Hematopoietic multipotent progenitor cell (in vitro differentiated cells): ENCODE measurements around the gene MYO7B. TPM values are rescaled to one million over a fixed set of nuclear protein-coding genes. Genes with fewer than 3 reads are reported as not detected.

Experiments used
- DNase-seq, 3 donors: peaks; one replicate each; pipeline ENCODE4 v3.0.0-alpha.2; 2011 to 2015; ENCODE audit warnings: low read depth in 2 of 3, low spot score in 2 of 3
- total RNA-seq: library from RNA; depleted of rRNA; stranded (reverse); fragments of >200 nt; gene quantifications from one replicate; pipeline ENCODE4 v1.2.3, GENCODE V29; 2012

Gene MYO7B
- total RNA-seq, 1 donor, result 1.9 TPM

- DNase-seq, result no peak
Measured at GRCh38 chr2:127584047-127584446, 48.6 kb downstream of the MYO7B start.

- no peak for DNase-seq
Measured at GRCh38 chr2:127584516-127585033, 49.1 kb downstream of the MYO7B start.

DNA sequence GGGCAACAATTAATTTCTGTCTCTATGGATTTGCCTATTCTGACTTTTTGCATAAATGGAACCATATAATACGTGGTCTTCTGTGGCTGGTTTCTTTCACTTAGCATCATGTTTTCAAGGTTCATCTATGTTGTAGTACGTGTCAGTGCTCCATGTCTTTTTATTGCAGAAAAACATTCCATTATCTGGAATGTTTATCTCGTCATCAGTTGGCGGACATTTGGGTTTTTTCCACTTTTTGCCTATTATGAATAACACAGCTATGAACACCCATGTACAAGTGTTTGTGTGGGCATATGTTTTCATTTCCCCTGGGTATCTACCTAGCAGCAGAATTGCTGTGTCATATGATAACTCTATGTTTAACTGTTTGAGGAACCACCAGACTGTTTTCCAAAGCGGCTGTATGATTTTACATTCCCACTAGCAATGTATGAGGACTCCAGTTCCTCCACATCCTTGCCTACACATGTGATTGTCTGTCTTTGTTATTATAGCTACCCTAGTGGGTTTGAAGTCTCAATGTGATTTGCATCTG, 49.9 kb downstream of the MYO7B start:
- DNase-seq, result no peak

GRCh38 chr2:127586136-127586535, 50.7 kb downstream of the MYO7B start:
- no peak for DNase-seq

DNA sequence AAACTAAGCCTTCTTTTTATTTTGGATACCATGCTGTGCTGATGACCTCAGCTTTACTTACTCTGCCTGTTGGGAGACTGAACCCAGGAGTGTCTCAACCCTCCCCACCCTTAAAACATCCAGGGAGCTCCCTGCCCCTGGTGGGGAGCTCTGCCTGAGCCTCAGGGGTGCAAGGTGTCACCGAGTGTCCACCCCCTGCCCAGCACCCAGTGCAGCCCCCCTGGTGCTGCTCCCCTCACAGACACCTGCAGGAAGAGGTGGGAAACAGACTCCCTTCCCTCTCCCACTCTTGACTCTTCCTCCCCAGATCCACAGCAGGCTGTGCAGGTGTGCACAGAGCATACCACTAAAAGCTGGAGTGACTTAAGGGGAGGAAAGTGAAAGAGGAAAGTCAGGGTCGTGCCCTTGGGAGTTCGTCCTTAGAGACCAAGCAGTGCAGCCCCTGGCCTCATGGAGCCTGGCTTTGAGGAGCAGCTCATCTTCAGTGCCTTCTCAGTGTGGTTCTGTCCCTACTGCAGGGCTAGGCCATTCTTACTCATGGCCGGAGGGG, 51.3 kb downstream of the MYO7B start:
- DNase-seq, result no peak

DNA sequence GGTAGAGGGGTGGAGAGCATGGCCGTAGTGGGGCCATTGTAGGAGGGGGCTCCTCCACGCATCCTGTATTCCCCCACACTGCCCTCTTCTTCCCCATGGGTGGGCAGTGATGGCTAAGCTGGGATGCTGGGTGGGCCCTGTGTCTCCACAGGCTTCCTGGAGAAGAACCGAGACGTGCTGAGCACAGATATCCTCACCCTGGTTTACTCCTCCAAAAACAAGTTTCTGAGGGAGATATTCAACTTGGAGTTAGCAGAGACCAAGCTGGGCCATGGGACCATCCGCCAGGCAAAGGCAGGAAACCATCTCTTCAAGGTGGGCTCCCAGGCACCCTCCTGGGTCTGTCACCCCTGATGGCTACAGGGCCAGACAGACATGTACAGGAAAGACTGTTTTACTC, 52.8 kb downstream of the MYO7B start:
- no peak for DNase-seq

DNA sequence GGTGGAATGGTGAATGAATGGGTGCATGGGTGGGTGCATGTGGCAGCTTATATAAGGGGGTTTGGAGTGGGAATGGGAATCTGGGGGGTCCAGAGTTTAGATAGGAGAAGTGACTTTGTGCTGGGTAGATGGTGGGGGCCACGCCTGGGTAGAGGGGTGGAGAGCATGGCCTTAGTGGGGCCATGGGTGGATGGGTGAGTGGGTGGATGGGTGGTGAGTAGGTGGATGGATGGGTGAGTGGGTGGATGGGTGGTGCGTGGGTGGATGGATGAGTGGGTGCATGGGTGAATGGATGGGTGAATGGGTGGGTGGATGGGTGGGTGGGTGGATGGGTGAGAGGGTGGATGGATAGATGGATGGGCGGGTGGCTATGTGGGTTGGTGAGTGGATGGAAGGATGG, 53.9 kb downstream of the MYO7B start:
- DNase-seq, result no peak

- DNase-seq, result no peak
Measured at GRCh38 chr2:127589841-127590240, 54.4 kb downstream of the MYO7B start.

GRCh38 chr2:127590386-127591190, 55.1 kb downstream of the MYO7B start:
- no peak for DNase-seq

DNA sequence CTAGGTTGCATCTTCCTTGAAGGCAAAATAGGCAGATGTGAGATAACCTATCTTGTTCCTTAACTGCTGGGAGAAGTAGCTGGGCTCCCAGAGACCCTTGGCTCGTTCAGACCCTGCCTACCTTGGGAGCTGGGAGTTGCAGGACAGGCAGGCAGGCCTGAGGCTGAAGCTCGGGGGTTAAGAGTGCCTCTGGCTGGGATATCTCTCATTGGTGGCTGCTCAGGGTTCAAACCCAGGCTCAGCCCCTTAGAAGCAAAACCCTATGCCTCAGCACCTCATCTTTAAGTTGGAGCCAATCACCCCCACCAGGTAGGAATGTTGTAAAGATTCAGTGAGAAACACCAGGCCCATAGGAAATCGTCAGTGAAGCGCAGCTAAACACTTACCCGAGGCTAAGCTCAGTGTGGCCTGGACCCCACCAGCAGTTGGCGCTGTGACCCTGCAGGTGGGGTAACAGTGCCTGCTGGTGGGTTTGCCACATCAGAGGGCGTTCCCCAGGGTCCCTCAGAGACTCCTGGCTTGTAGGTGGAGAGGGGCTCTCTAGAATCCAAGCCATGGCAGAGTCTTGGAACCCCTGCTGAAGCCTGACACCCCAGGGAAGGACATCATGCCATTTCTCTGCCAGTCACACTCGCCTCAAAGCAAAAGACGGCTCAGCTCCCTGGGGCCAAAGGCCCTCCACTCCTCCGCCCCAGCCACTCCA, 55.9 kb downstream of the MYO7B start:
- peak; percentile 42 to 87 (median 72) for DNase-seq

DNA sequence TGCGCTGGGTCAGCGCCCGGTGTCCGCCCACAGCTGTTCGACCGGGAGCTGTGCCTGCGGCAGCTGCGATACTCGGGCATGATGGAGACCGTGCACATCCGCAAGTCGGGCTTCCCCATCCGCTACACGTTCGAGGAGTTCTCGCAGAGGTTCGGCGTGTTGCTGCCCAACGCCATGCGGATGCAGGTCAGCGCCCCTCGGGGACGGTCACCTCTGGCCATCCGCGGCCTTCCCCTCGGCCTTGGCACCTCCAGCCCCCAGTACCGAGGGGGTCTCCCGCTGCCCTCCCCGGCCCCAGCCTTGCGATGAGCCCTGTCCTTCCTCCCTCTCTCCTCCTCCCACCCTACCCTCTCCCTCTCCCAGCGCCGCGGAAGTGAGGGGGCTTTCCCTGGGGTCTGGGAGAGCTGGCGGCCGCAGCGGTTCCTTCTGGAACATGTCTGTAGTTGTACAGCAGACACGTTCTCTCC, 57.3 kb downstream of the MYO7B start:
- DNase-seq, result no peak

GRCh38 chr2:127593228-127594115, 58.0 kb downstream of the MYO7B start:
- DNase-seq, result no peak

DNA sequence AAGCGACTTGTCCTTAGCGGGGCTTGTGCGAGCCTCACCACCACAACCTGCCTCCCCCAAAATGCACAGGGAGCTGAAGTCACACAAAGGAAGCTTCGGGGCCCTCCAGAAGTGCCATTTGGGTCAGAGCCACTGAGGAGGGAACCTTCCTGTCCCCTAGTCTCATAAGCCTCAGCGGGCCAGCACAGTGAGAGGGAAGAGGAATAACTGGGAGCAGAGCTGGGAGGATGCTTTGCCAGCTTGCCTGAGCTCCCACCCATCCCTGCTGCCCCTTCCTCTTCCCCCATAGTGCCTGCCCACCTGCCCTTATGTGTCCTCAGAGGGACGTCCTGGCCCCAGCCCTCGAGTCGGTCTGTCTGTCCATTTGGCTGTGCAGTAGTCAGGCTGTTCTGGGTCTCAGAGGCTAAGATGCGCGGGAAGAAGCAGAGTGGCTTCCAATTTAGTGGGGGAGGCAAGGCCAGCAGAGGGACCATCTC, 58.7 kb downstream of the MYO7B start:
- no peak for DNase-seq

DNA sequence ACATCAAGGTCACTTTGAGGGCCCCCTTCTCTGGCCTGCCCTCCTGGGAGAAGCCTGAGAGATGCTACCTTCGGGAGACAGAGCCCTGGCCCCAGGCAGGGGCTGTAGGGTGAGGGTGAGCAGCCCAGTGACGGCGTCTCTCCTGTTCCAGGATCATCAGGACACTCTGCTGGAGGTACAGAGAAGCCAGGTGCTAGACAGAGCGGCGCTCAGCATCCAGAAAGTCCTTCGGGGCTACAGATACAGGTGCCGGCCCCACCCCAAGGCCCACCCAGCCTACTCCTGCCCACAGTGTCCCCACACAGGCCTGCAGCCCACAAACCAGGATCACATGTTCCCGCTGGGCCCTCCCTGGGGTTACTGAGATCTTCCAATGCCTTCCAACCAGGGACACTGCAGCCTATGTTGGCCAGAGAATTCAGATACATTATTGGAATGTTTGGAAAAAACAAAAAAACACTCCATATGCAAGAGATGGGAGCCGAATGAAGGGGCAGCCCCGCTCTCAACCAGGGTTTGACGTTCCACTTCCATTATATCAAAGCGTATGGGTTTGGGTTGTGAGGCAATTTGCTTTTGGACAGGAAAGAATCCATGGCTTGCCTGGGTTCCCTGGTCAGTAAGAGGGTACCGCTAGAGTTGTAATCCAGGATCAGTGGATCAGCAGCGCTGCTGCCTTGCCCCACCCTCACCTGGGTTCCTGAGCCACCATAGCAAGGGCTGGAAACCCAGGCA, 61.0 kb downstream of the MYO7B start:
- no peak for DNase-seq

- DNase-seq, result no peak
Measured at GRCh38 chr2:127597046-127597983, 61.8 kb downstream of the MYO7B start.

DNA sequence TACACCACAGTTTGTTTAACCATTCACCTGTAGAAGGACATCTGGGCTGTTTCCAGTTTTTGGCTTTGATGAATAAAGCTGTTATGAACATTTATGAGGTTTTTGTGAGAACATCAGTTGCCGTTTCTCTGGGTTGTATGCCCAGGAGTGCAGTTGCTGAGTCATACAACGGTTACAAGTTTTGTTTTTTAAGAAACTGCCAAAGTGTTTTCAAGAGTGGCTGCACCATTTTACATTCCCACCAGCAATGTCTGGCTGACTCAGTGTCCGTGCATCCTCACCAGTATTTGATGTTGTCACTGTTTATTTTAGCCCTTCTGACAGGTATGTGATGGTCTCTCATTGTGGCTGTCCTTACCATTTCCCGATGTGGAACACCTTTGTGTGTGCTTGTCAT, 62.5 kb downstream of the MYO7B start:
- no peak for DNase-seq

- DNase-seq, result no peak
Measured at GRCh38 chr2:127598711-127599110, 63.2 kb downstream of the MYO7B start.

GRCh38 chr2:127599211-127599610, 63.7 kb downstream of the MYO7B start:
- no peak for DNase-seq
